Muscle of arm (tissue), 12 donors: ENCODE results near the gene CATSPER2. TPM values are rescaled to one million over a fixed set of nuclear protein-coding genes. Genes with fewer than 3 reads are reported as not detected.
"Not testable (repeated sequence)": the region's sequence is repeated elsewhere in the genome, so short reads cannot be mapped to it uniquely, and the experiment has no call there.

Experiments used
- DNase-seq: peaks from one replicate; pipeline ENCODE4 v3.0.0-alpha.2; 2013
- polyA plus RNA-seq, 12 donors: library from polyadenylated mRNA; unstranded; fragments of 120-200 nt; gene quantifications; one replicate each; pipeline ENCODE4 v1.2.1, GENCODE V29; 2013; ENCODE audit not compliant: insufficient read length in 12 of 12

The CATSPER2 gene
- polyA plus RNA-seq, 12 donors = 0.31 to 5.9 (median 1.3) TPM; not detected in 2

DNA sequence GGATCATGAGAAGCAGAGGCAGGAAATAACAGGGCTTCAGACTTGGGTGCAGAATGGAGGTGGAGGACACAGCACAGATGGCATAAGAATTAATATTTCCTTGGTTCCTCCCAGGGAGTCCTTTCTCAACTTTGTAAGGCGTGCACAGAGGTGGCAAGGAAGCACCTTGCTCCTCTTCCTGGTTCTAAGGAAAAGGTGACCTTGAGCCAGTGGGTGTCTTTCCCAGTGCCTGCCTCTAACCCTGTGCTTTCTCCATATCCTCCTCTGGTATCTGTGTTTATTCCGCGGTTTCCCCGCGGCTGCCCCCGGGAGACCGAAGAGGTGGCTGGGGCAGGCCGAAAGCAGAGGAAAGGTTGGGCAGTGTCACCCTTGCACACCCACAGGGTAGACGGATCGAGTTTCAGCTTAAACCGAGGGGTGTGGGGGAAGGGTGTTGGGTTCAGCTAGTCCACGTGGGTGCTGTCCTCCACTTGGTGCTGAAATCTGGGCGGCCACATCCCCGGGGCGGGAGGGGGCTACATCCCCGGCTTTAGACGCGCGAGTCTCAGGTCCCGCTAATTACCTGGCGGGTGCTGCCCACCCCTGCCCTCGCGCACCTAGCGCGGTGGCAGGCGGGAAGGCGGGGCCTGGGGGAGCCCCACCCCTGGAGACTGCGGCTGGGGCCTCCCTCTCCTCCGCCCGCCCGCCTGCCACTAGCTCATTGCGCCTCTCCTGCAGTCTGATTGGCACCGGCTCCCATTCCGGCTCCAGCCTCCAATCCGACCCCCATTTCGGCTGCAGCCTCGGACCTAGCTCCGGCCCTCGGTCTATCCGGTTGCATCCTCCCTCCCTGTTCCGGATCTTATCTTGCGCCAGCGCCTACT, 55.1 kb downstream of the CATSPER2 start, which contains the start of gene CKMT1B:
Gene CKMT1B (plus strand): TSS at position 700 of the 863 bp plus-strand sequence. CDS start 192 bp downstream, outside the sequence.
- not testable (repeated sequence) for DNase-seq

DNA sequence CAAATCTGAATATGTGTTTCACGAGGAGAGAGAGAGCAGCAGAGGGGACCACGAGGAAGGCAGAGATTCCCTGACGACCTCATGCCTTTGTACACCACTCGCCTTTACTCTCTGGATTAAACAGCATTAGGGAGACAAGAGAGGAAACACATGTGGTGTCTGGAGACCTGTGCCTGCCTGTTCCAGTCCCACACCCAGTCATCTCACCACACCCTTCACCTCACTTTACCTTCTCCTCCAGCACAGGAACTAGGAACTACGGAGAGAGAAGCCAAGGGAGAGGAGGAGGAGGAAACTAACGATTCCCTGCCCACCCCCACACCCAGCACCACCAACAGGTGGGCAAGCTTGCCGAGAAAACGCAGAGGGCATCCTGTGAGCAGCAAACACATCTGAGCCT, 55.8 kb downstream of the CATSPER2 start:
- not testable (repeated sequence) for DNase-seq

DNA sequence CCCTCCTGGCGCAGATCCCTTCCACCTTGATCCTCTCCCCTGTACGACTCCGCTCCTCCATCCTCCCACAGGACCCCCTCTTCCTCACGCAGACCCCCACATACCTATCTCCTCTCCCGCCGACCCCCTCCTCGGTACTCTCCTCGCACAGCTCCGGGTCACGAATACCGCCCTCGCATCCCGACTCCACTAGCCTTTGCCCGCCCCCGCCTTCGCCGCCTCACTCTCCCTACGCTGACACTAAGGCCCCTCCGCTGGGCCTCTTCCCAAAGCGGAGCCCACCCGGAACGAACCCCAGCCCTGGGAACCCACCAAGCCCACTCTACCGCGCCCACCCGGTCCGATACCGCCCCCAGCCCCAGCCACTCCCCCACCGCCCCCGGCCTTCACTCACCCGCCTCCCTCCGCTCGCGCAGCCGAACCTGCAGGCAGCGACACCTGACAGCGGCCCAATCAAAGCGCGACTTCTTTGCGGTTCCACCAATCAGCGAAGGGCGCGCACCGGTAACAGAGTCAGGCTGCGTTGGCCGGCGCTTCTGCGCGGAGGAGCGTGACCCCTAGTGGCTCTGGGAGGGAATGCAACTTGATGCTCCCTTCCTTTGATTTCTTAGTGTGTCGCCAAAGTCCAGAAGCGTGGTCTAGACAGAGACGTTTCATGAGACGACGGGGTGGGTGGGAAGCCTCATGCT, 58.7 kb downstream of the CATSPER2 start, which contains the start of gene PPIP5K1:
Gene PPIP5K1 (minus strand): TSS at position 431 of the 689 bp plus-strand sequence. CDS start 5,704 bp downstream, outside the sequence.
- not testable (repeated sequence) for DNase-seq

Other genes with a start within 250 kb of the CATSPER2 start
- gene TP53BP1, start 155.7 kb downstream of the CATSPER2 start, polyA plus RNA-seq = 100 to 1,000 TPM in 1 of 12 donors, 10 to 100 TPM in 11; 35.8 to 105 (median 51.4) TPM
- 10 to 100 TPM in 11 of 12 donors, not detected in 1; 27.5 to 44.8 (median 38.0) TPM for gene MAP1A, start 131.2 kb downstream of the CATSPER2 start, polyA plus RNA-seq
- gene PPIP5K1, start 58.6 kb downstream of the CATSPER2 start, polyA plus RNA-seq = 10 to 100 TPM in 3 of 12 donors, 1 to 10 TPM in 8, not detected in 1; 4.9 to 22.9 (median 6.5) TPM
- 1 to 10 TPM in 1 of 12 donors, under 1 TPM in 6, not detected in 5; 0.11 to 5.5 (median 0.21) TPM for gene CKMT1B, start 54.8 kb downstream of the CATSPER2 start, polyA plus RNA-seq
- 1 to 10 TPM in 1 of 12 donors, under 1 TPM in 9, not detected in 2; 0.12 to 1.1 (median 0.48) TPM for gene STRC, start 30.0 kb downstream of the CATSPER2 start, polyA plus RNA-seq
- gene CKMT1A, start 45.0 kb upstream of the CATSPER2 start, polyA plus RNA-seq = 1 to 10 TPM in 1 of 12 donors, under 1 TPM in 3, not detected in 8; 0.18 to 5.3 (median 0.66) TPM
- gene PDIA3, start 97.6 kb upstream of the CATSPER2 start, polyA plus RNA-seq = 100 to 1,000 TPM in 11 of 12 donors, not detected in 1; 176 to 379 (median 252) TPM
- gene ELL3, start 128.1 kb upstream of the CATSPER2 start, polyA plus RNA-seq = 1 to 10 TPM in 10 of 12 donors, not detected in 2; 1.7 to 6.3 (median 3.4) TPM
- gene SERF2, start 143.5 kb upstream of the CATSPER2 start, polyA plus RNA-seq = 100 to 1,000 TPM in 11 of 12 donors, not detected in 1; 436 to 967 (median 514) TPM
- 1 to 10 TPM in 2 of 12 donors, under 1 TPM in 5, not detected in 5; 0.46 to 1.3 (median 0.89) TPM for gene SERINC4, start 151.4 kb upstream of the CATSPER2 start, polyA plus RNA-seq
- 10 to 100 TPM in 4 of 12 donors, 1 to 10 TPM in 7, not detected in 1; 6.2 to 27.4 (median 8.1) TPM for gene HYPK, start 151.8 kb upstream of the CATSPER2 start, polyA plus RNA-seq
- 10 to 100 TPM in 11 of 12 donors, not detected in 1; 28.4 to 45.2 (median 34.9) TPM for gene MFAP1, start 175.8 kb upstream of the CATSPER2 start, polyA plus RNA-seq
- gene WDR76, start 178.2 kb upstream of the CATSPER2 start, polyA plus RNA-seq = 10 to 100 TPM in 5 of 12 donors, 1 to 10 TPM in 6, not detected in 1; 5.8 to 21.5 (median 9.1) TPM